Hypothalamus (tissue), 51 donors: ENCODE data around the gene WASL.
A peak's percentile ranks its signal among the peaks of the same experiment; 100 is the strongest.
"Not testable (repeated sequence)": the region's sequence is repeated elsewhere in the genome, so short reads cannot be mapped to it uniquely, and the experiment has no call there.

ENCODE experiments used
- DNase-seq, 51 donors: peaks; one replicate each; lab custom pipeline; 2025; lab: John Stamatoyannopoulos, UW

Gene WASL

GRCh38 chr7:123748734-123749536 lies at the start of gene WASL:
WASL (minus strand) TSS chr7:123749003; CDS start chr7:123748734, 269 bp downstream.
- DNase-seq, result peak; percentile 58 to 95 (median 86)

DNA sequence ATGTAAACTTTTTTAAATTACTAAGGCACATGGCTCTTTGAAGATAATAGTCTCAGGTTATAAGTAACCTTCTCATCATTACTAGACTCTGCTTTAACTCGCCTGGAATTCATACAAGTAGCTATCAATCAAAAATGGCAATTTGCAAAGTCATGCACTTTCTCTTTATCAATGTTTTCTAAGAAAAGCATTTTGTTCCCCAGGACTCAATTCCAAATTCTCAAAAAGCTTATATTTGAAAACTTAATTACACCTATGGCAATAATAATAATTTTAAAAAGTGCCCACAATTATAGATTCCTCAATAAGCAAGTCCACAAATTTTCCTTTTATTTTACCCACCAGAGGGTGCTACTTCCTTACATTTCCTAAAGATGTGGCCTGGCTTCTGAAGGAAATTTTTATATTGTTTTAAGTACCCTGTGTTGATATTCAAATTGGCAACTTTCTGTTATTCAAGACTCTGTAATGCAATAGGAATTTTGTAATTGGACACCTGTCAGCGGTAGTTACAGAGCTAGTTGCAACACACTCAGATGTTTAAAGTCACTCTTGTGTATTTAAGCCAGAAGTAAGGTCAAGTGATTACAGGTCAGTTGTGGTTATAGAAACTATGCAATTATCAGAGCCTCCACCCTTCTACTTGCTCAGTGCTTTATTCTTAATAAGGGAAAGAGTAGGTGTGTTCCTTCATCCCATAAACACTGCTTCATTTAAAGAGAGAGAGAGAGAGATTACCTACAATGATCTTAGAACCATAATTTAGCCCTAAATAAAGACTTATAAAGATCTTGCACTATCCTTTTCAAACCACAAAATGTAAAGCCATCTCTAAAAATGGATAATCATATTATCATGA lies 49.1 kb upstream of the WASL start:
- DNase-seq, result peak in 1 of 51 donors; percentile 47

GRCh38 chr7:123796568-123796967 lies 47.8 kb upstream of the WASL start:
- no peak for DNase-seq

- no peak for DNase-seq
These were observed 47.1 kb upstream of the WASL start for GRCh38 chr7:123795917-123796316.

GRCh38 chr7:123795116-123795515 lies 46.3 kb upstream of the WASL start:
- not testable (repeated sequence) for DNase-seq

GRCh38 chr7:123792547-123792946 lies 43.7 kb upstream of the WASL start:
- DNase-seq, result no peak

- DNase-seq, result no peak
These were observed 42.2 kb upstream of the WASL start for GRCh38 chr7:123791001-123791400.

DNA sequence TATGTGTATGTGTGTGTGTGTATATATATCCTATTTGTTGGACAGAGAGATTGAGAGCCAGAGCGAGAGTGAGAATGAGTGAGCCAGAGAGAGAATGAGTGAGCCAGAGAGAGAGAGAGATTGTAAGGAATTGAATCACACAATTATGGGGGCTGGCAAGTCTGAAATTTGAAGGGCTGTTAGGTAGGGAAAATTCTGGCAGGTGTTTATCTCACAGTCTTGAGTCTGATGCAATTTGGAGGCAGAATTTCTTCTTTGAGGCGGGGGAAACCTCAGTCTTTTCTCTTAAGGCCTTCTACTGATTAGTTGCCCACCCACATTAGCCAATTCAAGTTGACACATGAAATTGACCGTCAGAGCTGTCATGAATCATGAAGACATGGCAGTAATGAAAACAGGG lies 41.0 kb upstream of the WASL start:
- no peak for DNase-seq

- DNase-seq, result no peak
These were observed 40.5 kb upstream of the WASL start for GRCh38 chr7:123789206-123789784.

DNA sequence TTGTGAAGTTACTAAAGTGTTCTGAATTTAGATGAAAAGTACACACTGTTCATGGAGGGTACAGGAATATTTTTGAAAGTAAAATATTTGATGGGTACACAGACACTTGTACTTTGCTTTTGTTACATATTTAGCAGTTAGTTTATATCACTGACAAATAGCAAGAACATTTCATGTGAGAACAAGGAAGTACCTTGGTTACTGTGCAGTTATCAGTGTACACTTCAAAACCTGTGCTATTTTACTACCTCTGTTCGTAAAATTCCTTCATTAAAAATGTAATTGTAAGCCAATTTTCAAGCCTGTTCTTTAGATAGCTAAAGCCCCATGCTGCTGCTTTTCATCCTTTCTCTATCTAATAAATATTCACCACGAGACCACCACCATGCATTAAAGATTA lies 39.8 kb upstream of the WASL start:
- DNase-seq, result no peak

GRCh38 chr7:123787220-123788007 lies 38.6 kb upstream of the WASL start:
- no peak for DNase-seq

DNA sequence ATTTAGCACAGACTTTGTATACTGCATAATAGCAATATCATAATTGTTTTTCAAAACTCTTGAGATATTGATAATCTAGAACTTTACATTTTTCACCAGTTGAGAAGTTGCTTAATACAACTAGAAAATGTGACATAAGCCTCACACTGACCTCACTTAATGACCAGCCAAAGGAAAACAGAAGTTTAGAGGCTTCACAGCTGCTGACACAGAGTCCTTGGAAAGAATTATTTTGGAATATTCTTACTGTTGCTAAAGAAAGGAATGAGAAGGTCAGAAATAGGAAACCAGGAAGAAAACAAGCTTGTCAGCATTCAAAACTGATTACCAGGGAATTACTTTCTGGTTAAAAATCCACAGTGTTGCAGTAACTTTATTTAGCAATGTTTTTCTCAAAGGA lies 35.5 kb upstream of the WASL start:
- DNase-seq, result no peak

GRCh38 chr7:123783820-123784219 lies 35.0 kb upstream of the WASL start:
- DNase-seq, result no peak

DNA sequence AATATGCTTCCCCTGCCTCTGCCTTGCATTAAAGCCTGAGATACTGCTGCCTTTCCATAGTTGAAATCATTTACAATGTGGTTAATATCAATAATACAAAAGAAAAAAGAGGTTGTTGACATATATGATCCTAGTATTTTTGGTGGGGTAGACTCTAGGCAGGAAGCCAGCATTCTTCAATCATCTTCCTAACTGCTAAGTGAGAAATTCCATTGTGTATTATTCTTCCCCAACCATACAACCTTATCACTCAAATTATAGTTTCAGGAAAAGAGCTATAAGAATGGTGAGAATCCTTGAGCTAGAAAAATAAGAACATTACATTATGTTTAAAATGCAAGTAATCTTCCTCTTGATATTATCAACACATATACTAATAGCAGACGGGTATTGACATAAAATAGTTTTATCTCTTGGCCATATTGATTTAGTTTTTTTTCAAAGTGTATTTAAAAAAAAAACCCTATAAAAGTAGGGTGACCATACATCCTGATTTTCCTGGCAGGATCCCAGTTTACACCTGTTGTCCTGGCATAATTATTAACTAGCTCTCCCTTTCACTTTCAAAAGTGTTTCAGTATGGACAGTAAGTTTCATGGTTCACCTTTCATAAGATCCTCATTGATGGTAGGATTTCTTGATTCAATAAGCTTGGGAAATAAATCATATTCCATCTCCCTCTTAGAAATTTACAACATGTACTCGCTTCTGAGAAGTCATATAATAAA lies 33.4 kb upstream of the WASL start:
- DNase-seq, result no peak

GRCh38 chr7:123780472-123780871 lies 31.7 kb upstream of the WASL start:
- not testable (repeated sequence) for DNase-seq

GRCh38 chr7:123774496-123774895 lies 25.7 kb upstream of the WASL start:
- no peak for DNase-seq

- no peak for DNase-seq
These were observed 24.7 kb upstream of the WASL start for GRCh38 chr7:123773481-123773880.

DNA sequence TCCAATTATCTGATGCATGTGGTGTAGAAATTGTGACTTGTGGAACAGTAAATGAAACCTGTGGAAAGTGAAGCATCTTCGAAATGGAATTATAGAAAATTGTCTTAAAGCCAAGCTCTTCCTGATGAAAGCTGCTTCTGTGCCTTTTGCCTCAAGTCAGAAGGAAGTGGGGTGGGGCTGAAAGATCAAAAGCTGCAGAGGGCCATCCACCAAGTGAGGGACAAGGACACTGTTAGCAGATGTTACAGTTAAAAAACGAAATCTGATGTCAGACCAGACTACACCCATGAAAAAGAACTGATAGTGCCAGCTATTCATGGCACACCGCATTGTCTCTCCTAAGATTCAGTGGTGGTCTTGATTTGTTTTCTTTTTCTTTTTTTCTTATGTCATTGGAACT lies 23.8 kb upstream of the WASL start:
- no peak for DNase-seq

DNA sequence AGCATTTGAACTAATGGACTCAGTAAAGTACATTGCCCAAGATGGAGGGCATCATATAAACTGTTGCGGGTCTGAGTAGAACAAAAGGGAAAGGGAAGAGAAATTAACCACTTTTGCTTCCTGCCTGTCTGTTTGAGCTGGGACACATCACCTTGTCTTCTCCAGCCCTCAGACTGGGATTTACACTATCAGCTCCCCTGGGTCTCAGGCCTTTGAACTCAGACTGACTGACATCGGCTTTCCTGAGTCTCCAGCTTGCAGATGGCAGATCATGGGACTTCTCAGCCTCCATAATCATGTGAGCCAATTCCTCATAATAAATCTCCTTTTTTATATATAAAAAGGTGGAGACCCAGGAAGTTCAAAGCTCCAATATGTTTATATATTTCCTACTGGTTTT lies 23.0 kb upstream of the WASL start:
- no peak for DNase-seq

DNA sequence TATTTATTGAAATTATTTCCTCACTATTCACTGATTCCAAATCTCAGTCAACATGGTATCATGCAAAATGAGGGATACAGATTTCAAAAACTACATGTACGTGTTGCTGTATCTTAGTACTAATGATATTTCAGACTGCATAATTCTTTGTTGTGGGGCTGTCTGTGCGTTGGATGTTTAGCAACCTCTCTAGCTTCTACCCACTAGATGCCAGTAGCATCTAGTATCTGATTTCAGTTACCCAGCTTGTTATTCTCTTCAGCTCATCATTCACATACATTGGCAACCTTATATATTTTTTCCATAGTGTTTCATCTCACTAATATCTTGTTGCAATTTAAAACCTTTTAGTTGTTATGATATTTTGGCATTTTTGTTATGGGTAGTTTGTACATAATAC lies 22.5 kb upstream of the WASL start:
- DNase-seq, result no peak
